MM.1S (cell line): ENCODE results near the gene C12orf56.

ENCODE experiments used
- CTCF ChIP-seq: fragments of 300-600 bp; sonication (generic); IDR thresholded peaks from 2 replicates; pipeline ENCODE4 v1.5.1; 2016; ENCODE audit warnings: antibody characterized with exemption, low read length, mixed read lengths
- EZH2 ChIP-seq: fragments of 300-600 bp; sonication (generic); optimal IDR thresholded peaks from 2 replicates; pipeline ENCODE3; 2017; ENCODE audit warnings: low read depth, mild to moderate bottlenecking, antibody characterized with exemption, low read length, mixed read lengths
- EZH2phosphoT487 ChIP-seq: fragments of 300-600 bp; sonication (generic); IDR thresholded peaks from 2 replicates; pipeline ENCODE4 v1.6.1; 2018; ENCODE audit warnings: antibody characterized with exemption, low read length

GRCh38 chr12:64431791-64432190, 41.2 kb upstream of the C12orf56 start:
- TF ChIP-seq CTCF (no peak), EZH2 (no peak), EZH2phosphoT487 (no peak)
